GM18511 (cell line): Measurements from ENCODE around the gene NINJ2.
A peak's percentile ranks its signal among the peaks of the same experiment; 100 is the strongest.
"Not testable (repeated sequence)": the region's sequence is repeated elsewhere in the genome, so short reads cannot be mapped to it uniquely, and the experiment has no call there.

Source experiments
- ATAC-seq: cut with Tn5 transposase; IDR thresholded peaks from one replicate; pipeline ENCODE4 v1.9.1; 2021; ENCODE audit warnings: mild to moderate bottlenecking, moderate library complexity; ENCODE audit not compliant: unreplicated experiment

Gene NINJ2

GRCh38 chr12:588024-588322 lies 75.3 kb downstream of the NINJ2 start:
- ATAC-seq, result no peak

- ATAC-seq, result no peak
Measured at GRCh38 chr12:587132-588023, 75.9 kb downstream of the NINJ2 start.

- ATAC-seq, result no peak
Measured at GRCh38 chr12:586318-587071, 76.8 kb downstream of the NINJ2 start.

GRCh38 chr12:585062-586061 lies 77.9 kb downstream of the NINJ2 start:
- ATAC-seq, result no peak

- ATAC-seq, result no peak
Measured at GRCh38 chr12:583251-583869, 79.9 kb downstream of the NINJ2 start.

- ATAC-seq, result no peak
Measured at GRCh38 chr12:581746-582145, 81.5 kb downstream of the NINJ2 start.

- ATAC-seq, result no peak
Measured at GRCh38 chr12:581321-581720, 81.9 kb downstream of the NINJ2 start.

GRCh38 chr12:580813-581212 lies 82.4 kb downstream of the NINJ2 start:
- ATAC-seq, result no peak

GRCh38 chr12:579420-580110 lies 83.7 kb downstream of the NINJ2 start:
- no peak for ATAC-seq

GRCh38 chr12:578748-579419 lies 84.4 kb downstream of the NINJ2 start:
- no peak for ATAC-seq

- not testable (repeated sequence) for ATAC-seq
Measured at GRCh38 chr12:577994-578747, 85.1 kb downstream of the NINJ2 start.

GRCh38 chr12:576615-577110 lies 86.6 kb downstream of the NINJ2 start:
- no peak for ATAC-seq

- ATAC-seq, result peak; percentile 68
Measured at GRCh38 chr12:575948-576614, 87.2 kb downstream of the NINJ2 start.

GRCh38 chr12:575129-575502 lies 88.1 kb downstream of the NINJ2 start:
- ATAC-seq, result no peak

GRCh38 chr12:574475-575128 lies 88.6 kb downstream of the NINJ2 start:
- no peak for ATAC-seq

- ATAC-seq, result no peak
Measured at GRCh38 chr12:573232-573631, 90.0 kb downstream of the NINJ2 start.

- no peak for ATAC-seq
Measured at GRCh38 chr12:572532-572899, 90.7 kb downstream of the NINJ2 start.
